OCI-LY7 (cell line): ENCODE measurements around the gene PWWP2B. TPM values are rescaled to one million over a fixed set of nuclear protein-coding genes. Genes with fewer than 3 reads are reported as not detected.

Experiments
- BruUV-seq: library from RNA; stranded (reverse); fragments of 400-500 nt; replicated peaks from 2 replicates; lab custom pipeline; 2021; lab: Mats Ljungman, UMichigan
- CTCF ChIA-PET: fragments of 300-600 bp; sonication (Branson Sonifier 250); formaldehyde crosslinking; loops from one replicate; lab custom pipeline; 2022; ENCODE audit warnings: antibody characterized with exemption; ENCODE audit not compliant: unreplicated experiment; lab: Charles Lee
- POLR2A ChIA-PET: fragments of 300-600 bp; sonication (Branson Sonifier 250); formaldehyde crosslinking; loops from one replicate; lab custom pipeline; 2022; ENCODE audit warnings: antibody characterized with exemption; lab: Charles Lee
- DNase-seq: peaks from one replicate; pipeline ENCODE4 v3.0.0-alpha.2; 2015; ENCODE audit warnings: low spot score
- H2AFZ ChIP-seq: fragments of 200-600 bp; sonication (generic), shearing (Covaris generic); 2 replicates; pipeline ENCODE4 v1.6.1; 2014; ENCODE audit warnings: mild to moderate bottlenecking, antibody characterized with exemption, low read length, moderate library complexity
- H3K27ac ChIP-seq: fragments of 200-600 bp; sonication (generic); 2 replicates; pipeline ENCODE4 v1.5.1; 2014; ENCODE audit warnings: mixed run types, low read depth, mild to moderate bottlenecking, moderate library complexity, low read length, inconsistent platforms; ENCODE audit not compliant: poor library complexity, severe bottlenecking
- H3K36me3 ChIP-seq: fragments of 200-600 bp; sonication (generic); 2 replicates; pipeline ENCODE4 v1.6.1; 2014; ENCODE audit warnings: mild to moderate bottlenecking, antibody characterized with exemption, low read length, moderate library complexity, mixed read lengths; ENCODE audit not compliant: insufficient read depth
- H3K4me1 ChIP-seq: fragments of 200-600 bp; sonication (generic); 2 replicates; pipeline ENCODE4 v1.5.1; 2014; ENCODE audit warnings: mild to moderate bottlenecking, low read length; ENCODE audit not compliant: insufficient read depth, poor library complexity, severe bottlenecking
- H3K4me2 ChIP-seq: fragments of 200-600 bp; sonication (generic); 2 replicates; pipeline ENCODE4 v1.6.1; 2014; ENCODE audit warnings: mild to moderate bottlenecking, low read length
- H3K4me3 ChIP-seq: fragments of 200-600 bp; sonication (generic); 2 replicates; pipeline ENCODE4 v1.5.1; 2014; ENCODE audit warnings: mild to moderate bottlenecking, low read depth, low read length; ENCODE audit not compliant: poor library complexity, severe bottlenecking
- H3K79me2 ChIP-seq: fragments of 200-600 bp; sonication (generic); 2 replicates; pipeline ENCODE4 v1.6.1; 2016; ENCODE audit warnings: low read depth, mild to moderate bottlenecking, low read length, moderate library complexity, mixed read lengths; ENCODE audit not compliant: insufficient read depth
- H3K9me2 ChIP-seq: fragments of 200-600 bp; sonication (generic); 2 replicates; pipeline ENCODE4 v1.6.1; 2016; ENCODE audit warnings: mild to moderate bottlenecking, low read length, mixed read lengths; ENCODE audit not compliant: insufficient read depth
- H3K9me3 ChIP-seq: fragments of 200-600 bp; sonication (generic); 2 replicates; pipeline ENCODE4 v1.6.1; 2014; ENCODE audit warnings: mild to moderate bottlenecking, mixed run types, low read length, mixed read lengths
- H4K20me1 ChIP-seq: fragments of 200-600 bp; sonication (generic); 2 replicates; pipeline ENCODE4 v1.6.1; 2014; ENCODE audit warnings: mild to moderate bottlenecking, antibody characterized with exemption, low read length, moderate library complexity, mixed read lengths; ENCODE audit not compliant: insufficient read depth
- EZH2phosphoT487 ChIP-seq: fragments of 200-600 bp; sonication (generic); IDR thresholded peaks from 2 replicates; pipeline ENCODE4 v1.6.1; 2018; ENCODE audit warnings: low read depth, borderline replicate concordance, mild to moderate bottlenecking, mixed run types, antibody characterized with exemption, low read length, moderate library complexity, mixed read lengths
- intact Hi-C: fragments of 100-400 bp; cut with micrococcal nuclease; formaldehyde crosslinking; loops from one replicate; pipeline ENCODE4 v1.10.0; 2022; ENCODE audit not compliant: unreplicated experiment
- total RNA-seq, 2 experiments: library from RNA; depleted of rRNA in 1 of 2; stranded (reverse); fragments of >200 nt in 1 of 2; shearing (Covaris generic) in 1 of 2; gene quantifications; 2 replicates each; pipeline ENCODE4 v1.2.3, GENCODE V29; 2014 to 2022
- TF ChIP-seq, protein P1 (sequence below): fragments of 200-600 bp; sonication (generic); conservative IDR thresholded peaks from 2 replicates; pipeline ENCODE4 v1.5.1; 2014; ENCODE audit warnings: mild to moderate bottlenecking, antibody characterized with exemption, low read length, moderate library complexity, mixed read lengths

PWWP2B gene
- total RNA-seq, 2 experiments from 2014 or later, result 5.9 to 10.6 TPM

DNA sequence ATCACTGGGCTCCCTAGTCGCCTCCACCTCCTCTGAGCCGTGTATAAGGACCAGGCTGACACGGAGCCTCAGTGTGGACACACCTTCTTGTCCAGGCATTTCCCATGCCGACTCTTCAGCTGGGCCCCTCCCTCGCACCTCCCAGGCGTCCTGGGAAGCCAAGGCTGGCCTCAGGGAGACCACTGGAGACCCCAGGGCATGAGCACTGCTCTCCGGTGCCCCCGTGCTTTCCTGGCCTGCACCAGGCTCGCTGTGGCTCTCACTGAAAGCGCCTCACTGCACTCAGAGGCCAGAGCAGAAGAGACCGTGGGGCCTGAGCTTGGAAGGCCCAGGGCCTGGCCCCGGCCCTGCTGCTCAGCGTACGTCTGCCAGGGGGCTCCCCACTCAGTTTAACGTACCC, 33.6 kb upstream of the PWWP2B start:
- no peaks in the 10 kb centered on the region for H3K9me2 ChIP-seq
- H3K4me1 ChIP-seq, result no peaks in the 10 kb centered on the region
- ChIA-PET POLR2A (no interaction called here), CTCF (no interaction called here)
- no peak overlapping the region for H3K4me2 ChIP-seq
- H2AFZ ChIP-seq, result no peak overlapping the region
- TF ChIP-seq, protein P1, sequence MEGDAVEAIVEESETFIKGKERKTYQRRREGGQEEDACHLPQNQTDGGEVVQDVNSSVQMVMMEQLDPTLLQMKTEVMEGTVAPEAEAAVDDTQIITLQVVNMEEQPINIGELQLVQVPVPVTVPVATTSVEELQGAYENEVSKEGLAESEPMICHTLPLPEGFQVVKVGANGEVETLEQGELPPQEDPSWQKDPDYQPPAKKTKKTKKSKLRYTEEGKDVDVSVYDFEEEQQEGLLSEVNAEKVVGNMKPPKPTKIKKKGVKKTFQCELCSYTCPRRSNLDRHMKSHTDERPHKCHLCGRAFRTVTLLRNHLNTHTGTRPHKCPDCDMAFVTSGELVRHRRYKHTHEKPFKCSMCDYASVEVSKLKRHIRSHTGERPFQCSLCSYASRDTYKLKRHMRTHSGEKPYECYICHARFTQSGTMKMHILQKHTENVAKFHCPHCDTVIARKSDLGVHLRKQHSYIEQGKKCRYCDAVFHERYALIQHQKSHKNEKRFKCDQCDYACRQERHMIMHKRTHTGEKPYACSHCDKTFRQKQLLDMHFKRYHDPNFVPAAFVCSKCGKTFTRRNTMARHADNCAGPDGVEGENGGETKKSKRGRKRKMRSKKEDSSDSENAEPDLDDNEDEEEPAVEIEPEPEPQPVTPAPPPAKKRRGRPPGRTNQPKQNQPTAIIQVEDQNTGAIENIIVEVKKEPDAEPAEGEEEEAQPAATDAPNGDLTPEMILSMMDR, result no peak
- TF ChIP-seq EZH2phosphoT487, result no peak
- no peaks in the 10 kb centered on the region for H3K36me3 ChIP-seq
- H3K9me3 ChIP-seq, result no peaks in the 10 kb centered on the region
- no peaks in the 10 kb centered on the region for H4K20me1 ChIP-seq
- intact Hi-C loops, result no loop called here
- H3K4me3 ChIP-seq, result no peak overlapping the region
- no peak overlapping the region for H3K27ac ChIP-seq
- DNase-seq, result no peak
- BruUV-seq, result no TSS peak
- H3K79me2 ChIP-seq, result no peaks in the 10 kb centered on the region

DNA sequence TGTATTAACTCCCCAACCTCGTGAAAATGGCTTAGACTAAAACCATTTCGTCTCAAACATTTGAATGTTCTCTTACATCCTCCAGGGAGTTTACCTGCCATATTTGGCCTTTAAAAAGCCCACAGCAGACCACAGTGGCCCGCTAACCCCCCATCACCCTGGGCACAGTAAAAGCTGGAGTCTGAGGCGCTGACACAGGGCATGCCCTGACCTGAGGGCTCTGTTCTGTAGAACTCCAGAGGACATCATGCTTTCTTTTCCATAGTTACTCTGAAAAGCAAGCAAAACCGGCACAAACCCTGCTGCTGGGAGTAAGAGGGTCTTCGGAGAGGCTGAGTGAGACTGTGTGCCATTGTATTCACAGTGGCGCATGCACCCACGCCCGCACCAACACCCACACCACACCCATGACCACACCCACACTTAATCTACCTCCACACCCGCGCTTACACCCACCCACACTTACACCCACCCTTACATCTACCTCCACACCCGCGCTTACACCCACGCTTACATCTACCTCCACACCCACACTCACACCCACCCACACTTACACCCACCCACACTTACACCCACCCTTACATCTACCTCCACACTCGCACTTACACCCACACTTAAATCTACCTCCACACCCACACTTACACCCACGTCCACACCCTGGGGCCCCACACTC, 32.9 kb upstream of the PWWP2B start:
- no peak overlapping the region for H3K27ac ChIP-seq

DNA sequence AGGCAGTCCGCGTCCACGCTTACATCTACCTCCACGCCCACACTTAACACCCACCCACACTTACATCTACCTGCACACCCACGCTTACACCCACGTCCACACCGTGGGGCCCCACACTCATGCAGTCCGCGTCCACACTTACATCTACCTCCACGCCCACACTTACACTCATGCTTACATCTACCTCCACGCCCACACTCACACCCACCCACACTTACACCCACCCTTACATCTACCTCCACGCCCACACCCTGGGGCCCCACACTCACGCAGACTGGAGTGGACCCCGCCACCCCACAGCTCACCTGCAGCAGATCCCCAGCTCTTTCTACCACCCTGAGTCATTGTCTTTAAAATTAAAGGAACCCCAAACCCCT, 32.4 kb upstream of the PWWP2B start:
- H3K27ac ChIP-seq, result no peak overlapping the region
- no TSS peak for BruUV-seq
- no peaks in the 10 kb centered on the region for H3K79me2 ChIP-seq
- H3K4me2 ChIP-seq, result no peak overlapping the region
- no peak for DNase-seq
- H3K9me2 ChIP-seq, result no peaks in the 10 kb centered on the region
- TF ChIP-seq, protein P1, result no peak
- TF ChIP-seq EZH2phosphoT487, result no peak
- no peaks in the 10 kb centered on the region for H3K4me1 ChIP-seq
- ChIA-PET CTCF (no interaction called here), POLR2A (no interaction called here)
- H3K36me3 ChIP-seq, result no peaks in the 10 kb centered on the region
- intact Hi-C loops, result no loop called here
- H4K20me1 ChIP-seq, result no peaks in the 10 kb centered on the region
- H3K9me3 ChIP-seq, result no peaks in the 10 kb centered on the region
- no peak overlapping the region for H3K4me3 ChIP-seq
- no peak overlapping the region for H2AFZ ChIP-seq

More for the DNA sequence above, 32.9 kb upstream of the PWWP2B start:
- TF ChIP-seq, protein P1, result no peak
- no peak for TF ChIP-seq EZH2phosphoT487
- H3K4me2 ChIP-seq, result no peak overlapping the region
- intact Hi-C loops, result no loop called here
- no peak overlapping the region for H2AFZ ChIP-seq
- no peaks in the 10 kb centered on the region for H3K4me1 ChIP-seq
- H3K79me2 ChIP-seq, result no peaks in the 10 kb centered on the region
- no peak for DNase-seq
- BruUV-seq, result no TSS peak
- no peaks in the 10 kb centered on the region for H3K9me3 ChIP-seq
- ChIA-PET CTCF (no interaction called here), POLR2A (no interaction called here)
- no peaks in the 10 kb centered on the region for H3K36me3 ChIP-seq
- no peak overlapping the region for H3K4me3 ChIP-seq
- H3K9me2 ChIP-seq, result no peaks in the 10 kb centered on the region
- H4K20me1 ChIP-seq, result no peaks in the 10 kb centered on the region
